GM13977 (cell line): ENCODE measurements around the gene ARMH2.

ENCODE experiments used
- DNase-seq: peaks from one replicate; pipeline ENCODE4 v3.0.0; 2012; ENCODE audit warnings: low spot score
- in situ Hi-C: fragments of 300-500 bp; cut with MboI; formaldehyde crosslinking; loops from one replicate; pipeline ENCODE4 v1.12.0; 2022; ENCODE audit warnings: low sequenced_read_pairs, low pct_unique_long_range_greater_than_20kb, mixed read lengths, inconsistent platforms; ENCODE audit not compliant: unreplicated experiment
- TF ChIP-seq, protein P1 (sequence below): IDR thresholded peaks from 2 replicates; pipeline ENCODE4 v1.5.1; 2012; ENCODE audit warnings: mild to moderate bottlenecking, control low read depth; ENCODE audit not compliant: insufficient read depth; ENCODE audit errors: extremely low read depth, missing control alignments

The ARMH2 gene

DNA sequence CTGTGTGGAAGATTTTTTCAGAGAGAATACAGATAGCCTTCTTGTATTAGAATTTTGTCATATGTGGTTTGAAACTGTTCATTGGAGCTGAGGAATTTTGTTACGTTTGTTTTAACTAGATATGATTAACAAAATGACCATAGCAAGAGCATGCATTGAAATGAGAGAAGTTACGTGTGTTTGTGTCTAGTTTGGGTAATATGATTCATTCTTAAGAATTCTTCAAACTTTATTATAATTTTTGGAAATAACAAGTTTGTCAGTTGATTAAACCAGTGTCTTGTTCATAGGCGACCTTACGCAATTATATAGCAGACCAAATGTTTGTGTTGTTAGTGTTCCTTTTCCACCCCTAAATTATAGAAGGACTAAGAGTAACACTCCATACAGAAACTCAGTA lies 18.5 kb downstream of the ARMH2 start:
- no peak for DNase-seq
- TF ChIP-seq, protein P1, sequence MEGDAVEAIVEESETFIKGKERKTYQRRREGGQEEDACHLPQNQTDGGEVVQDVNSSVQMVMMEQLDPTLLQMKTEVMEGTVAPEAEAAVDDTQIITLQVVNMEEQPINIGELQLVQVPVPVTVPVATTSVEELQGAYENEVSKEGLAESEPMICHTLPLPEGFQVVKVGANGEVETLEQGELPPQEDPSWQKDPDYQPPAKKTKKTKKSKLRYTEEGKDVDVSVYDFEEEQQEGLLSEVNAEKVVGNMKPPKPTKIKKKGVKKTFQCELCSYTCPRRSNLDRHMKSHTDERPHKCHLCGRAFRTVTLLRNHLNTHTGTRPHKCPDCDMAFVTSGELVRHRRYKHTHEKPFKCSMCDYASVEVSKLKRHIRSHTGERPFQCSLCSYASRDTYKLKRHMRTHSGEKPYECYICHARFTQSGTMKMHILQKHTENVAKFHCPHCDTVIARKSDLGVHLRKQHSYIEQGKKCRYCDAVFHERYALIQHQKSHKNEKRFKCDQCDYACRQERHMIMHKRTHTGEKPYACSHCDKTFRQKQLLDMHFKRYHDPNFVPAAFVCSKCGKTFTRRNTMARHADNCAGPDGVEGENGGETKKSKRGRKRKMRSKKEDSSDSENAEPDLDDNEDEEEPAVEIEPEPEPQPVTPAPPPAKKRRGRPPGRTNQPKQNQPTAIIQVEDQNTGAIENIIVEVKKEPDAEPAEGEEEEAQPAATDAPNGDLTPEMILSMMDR = no peak
- in situ Hi-C loops = no loop called here

DNA sequence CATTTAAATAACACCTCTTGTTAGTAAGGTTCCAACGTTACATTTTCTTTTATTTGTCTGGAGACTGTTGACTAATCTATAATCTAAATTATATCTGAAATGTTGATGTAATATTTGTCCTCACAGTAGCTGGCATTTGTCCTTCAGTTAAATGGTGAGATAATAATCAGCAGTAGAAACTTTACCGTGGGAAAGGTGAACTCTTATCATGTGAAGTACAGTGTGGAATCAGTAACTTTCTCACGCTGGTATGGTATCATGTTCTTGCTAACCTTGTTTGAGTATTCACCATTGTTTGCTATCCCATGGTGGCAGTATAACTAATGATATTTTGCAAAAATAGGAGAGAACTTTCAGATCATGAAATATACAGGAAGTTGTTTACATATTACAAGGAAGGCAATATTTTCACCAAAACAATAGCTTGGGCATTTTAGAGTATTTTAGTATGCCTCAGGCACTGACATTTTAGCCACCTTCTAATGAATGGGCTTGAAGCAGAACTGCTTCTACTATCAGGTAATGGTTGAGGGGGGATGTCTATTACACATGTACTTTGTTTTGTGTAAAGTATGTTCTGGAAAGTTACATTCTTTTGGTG lies 19.2 kb downstream of the ARMH2 start:
- in situ Hi-C loops = loop anchor here (10.0 kb wide), 1 partner anchor 65 kb away; the partner anchor contains the start of gene C6orf62
- peak; percentile 57 for DNase-seq
- TF ChIP-seq, protein P1 = no peak

DNA sequence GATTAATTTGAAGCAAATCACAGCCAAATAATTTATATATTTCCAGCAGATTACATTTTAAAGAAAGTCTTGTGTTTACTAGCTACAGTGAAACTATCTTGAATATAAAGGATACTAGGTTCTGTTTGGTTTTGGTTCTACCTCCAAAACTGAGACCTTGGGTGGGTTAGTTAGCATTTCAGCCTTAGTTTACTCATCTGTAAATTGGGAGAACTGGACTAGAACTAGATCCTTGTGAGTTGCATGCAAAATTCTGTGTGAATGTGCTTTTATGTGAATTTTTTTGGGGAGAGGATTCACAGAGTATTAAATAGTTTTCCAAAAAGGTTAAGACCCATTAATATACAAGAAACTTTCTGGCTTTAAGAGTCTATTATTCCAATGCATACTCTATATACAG lies 19.8 kb downstream of the ARMH2 start:
- in situ Hi-C loops = loop anchor here (10.0 kb wide), 1 partner anchor 64 kb away; the partner anchor contains the start of gene C6orf62
- TF ChIP-seq, protein P1 = no peak
- DNase-seq = no peak

DNA sequence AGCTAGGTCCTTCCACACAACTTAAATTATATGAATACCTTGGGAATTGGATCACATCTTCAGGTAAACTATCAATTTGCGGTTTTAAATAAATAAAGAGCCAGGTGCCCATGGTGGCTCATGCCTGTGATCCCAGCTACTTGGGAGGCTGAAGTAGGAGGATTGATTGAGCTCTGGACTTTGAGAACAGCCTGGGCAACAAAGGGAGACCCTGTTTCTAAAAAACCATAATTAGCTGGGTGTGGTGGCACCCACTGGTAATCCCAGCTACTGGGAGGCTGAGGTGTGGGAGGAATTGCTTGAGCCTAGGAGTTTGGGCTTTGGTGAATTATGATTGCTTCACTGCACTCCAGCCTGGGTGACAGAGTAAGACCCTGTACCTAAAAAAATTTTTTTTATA lies 20.6 kb downstream of the ARMH2 start:
- TF ChIP-seq, protein P1 = no peak
- no peak for DNase-seq
- in situ Hi-C loops = loop anchor here (10.0 kb wide), 1 partner anchor 63 kb away; the partner anchor contains the start of gene C6orf62

DNA sequence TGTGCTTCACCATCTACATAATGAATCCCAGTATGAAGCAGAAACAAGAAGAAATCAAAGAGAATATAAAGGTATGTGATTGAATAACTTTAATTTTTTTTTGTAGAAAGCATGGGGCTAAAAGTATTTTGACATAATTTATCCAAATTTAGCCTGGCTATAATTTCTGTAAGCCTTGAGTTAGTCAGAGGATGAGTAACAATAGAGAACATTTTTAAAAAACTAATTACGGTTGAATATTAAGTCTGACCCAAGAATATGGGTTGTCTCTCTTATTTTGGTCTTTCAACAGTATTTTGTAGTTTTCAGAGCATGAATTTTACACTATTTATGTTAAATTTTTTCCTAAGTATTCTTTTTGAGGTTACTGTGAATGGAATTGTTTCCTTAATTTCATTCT lies 21.5 kb downstream of the ARMH2 start:
- in situ Hi-C loops = loop anchor here (10.0 kb wide), 1 partner anchor 62 kb away; the partner anchor contains the start of gene C6orf62
- TF ChIP-seq, protein P1 = no peak
- DNase-seq = no peak

DNA sequence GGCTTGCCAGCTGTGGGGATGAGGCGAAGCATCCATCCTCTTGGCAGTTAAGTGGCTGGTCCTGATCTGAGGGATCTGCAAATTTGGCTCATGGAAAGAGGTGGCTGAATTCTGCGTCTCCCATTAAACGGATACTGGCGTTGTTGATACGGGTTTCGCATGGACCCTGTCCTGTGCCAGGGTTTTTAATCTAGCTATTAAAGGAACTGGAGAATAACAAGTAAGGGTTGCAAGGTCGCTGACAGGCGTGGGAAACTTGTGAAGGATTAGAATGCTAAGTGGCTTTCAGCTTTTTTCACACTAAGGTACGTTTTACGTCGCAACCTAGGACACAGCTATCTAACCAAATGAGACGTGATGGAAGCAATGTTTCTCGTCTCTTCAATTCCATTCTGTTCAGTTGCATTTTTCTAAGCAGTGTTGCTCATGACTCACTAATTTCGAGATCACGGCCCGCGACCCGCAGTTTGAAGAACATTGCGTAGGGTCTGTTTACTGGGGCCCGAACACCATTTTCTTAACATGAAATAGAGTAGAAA lies 23.1 kb downstream of the ARMH2 start:
- peak; percentile 26 for DNase-seq
- in situ Hi-C loops = loop anchor here (10.0 kb wide), 1 partner anchor 61 kb away; the partner anchor contains the start of gene C6orf62
- TF ChIP-seq, protein P1 = no peak
